ENCODE measurements around the gene ABCC11.

GRCh38 chr16:48210747-48211146 lies 36.6 kb downstream of the ABCC11 start:
- no peak for TF ChIP-seq CTCF (IDR thresholded peaks at IDR 0.05; ENCODE audit: borderline replicate concordance, extremely low read depth, low read length, poor library complexity, severe bottlenecking)
- TF ChIP-seq EZH2 (IDR thresholded peaks at IDR 0.05; ENCODE audit: borderline replicate concordance, low read depth, low read length, severe bottlenecking) = no peak
